Measurements from ENCODE around the gene BTBD2. TPM values are rescaled to one million over a fixed set of nuclear protein-coding genes. Genes with fewer than 3 reads are reported as not detected.
A peak's percentile ranks its signal among the peaks of the same experiment; 100 is the strongest.

BTBD2 gene
- total RNA-seq, 2 donors from 2014 or later: 19.9 to 23.0 TPM

DNA sequence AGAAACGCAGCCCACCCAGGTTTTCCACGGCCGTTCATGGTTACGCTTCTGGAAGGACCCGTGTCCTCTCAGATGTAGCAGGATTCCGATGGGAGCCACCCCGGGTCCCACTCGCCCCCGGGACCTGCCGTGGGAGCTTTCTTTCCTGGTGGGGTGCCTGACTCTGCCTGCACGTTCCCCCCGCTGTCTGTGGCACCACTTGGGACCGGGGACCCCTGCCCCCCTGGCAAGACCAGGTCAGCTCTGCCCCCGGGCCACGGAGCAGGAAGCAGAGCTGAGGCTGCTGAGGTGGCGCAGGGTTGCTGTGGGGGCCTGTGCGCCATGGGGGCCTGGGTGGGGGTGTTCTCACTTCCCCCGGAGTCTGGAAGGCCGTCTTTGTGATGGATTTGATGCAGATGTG is 62.5 kb downstream of the BTBD2 start:
- H3K27ac Mint-ChIP-seq: no peak overlapping the region
- no peak for ATAC-seq
- no peak overlapping the region for H3K4me3 Mint-ChIP-seq
- no peaks in the 10 kb centered on the region for H3K9me3 Mint-ChIP-seq
- H3K36me3 Mint-ChIP-seq: no peaks in the 10 kb centered on the region
- peaks cover 4 to 8% of the 10 kb centered on the region in 2 donors for H3K4me1 Mint-ChIP-seq (ENCODE audit: low read depth in 2 of 2)
- H3K27me3 Mint-ChIP-seq: no peaks in the 10 kb centered on the region
- DNase-seq (ENCODE audit: low spot score): peak; percentile 31

DNA sequence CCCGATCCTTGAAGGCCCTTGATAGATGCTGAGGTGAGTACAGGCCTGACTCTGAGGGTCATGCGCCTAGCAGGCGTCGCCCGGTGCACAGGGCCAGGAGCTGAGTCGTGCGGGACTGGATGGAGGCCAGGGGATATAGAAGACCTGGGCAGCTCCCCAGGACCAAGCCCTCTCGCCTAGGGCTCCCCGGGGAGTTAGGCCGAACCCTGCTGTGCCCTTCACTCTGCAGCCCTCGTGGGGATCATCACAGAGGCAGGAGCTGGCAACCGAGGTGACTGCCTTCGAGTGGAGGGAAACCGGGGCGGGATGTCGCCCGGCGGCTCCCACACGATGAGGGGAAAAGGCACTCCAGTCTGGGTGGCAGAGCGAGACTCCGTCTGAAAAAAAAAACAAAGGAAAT is 62.9 kb downstream of the BTBD2 start:
- Mint-ChIP-seq H3K36me3 (no peaks in the 10 kb centered on the region), H3K27ac (no peak overlapping the region), H3K4me1 (ENCODE audit: low read depth in 2 of 2) (peaks cover 4 to 8% of the 10 kb centered on the region in 2 donors), H3K9me3 (no peaks in the 10 kb centered on the region), H3K4me3 (no peak overlapping the region), H3K27me3 (no peaks in the 10 kb centered on the region)
- ATAC-seq: peak in 1 of 2 donors; percentile 47
- no peak for DNase-seq (ENCODE audit: low spot score)

DNA sequence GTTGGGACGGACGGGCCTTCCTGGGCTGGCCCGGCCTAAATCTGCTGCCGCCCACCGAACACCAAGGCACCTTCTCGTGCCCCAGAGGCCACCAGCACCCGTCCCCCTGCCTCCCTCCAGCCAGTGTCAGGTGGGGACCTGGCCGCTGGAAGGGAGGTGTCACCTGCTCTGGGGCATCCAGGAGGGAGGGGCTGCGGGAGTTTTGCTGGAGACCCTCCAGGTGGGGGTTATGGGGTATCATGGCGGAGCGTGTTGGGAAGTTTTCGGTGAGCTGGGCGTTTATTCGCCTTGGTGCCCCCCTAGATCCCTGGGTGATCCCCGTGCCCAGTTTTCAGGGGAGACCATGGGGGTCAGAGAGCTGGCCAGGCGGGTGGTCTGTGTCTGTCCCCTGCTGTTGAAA is 64.9 kb downstream of the BTBD2 start:
- Mint-ChIP-seq H3K27me3 (no peaks in the 10 kb centered on the region), H3K9me3 (no peaks in the 10 kb centered on the region), H3K4me1 (ENCODE audit: low read depth in 2 of 2) (peaks cover 4 to 12% of the 10 kb centered on the region in 2 donors), H3K27ac (no peak overlapping the region), H3K4me3 (no peak overlapping the region), H3K36me3 (no peaks in the 10 kb centered on the region)
- no peak for DNase-seq (ENCODE audit: low spot score)
- ATAC-seq: no peak

DNA sequence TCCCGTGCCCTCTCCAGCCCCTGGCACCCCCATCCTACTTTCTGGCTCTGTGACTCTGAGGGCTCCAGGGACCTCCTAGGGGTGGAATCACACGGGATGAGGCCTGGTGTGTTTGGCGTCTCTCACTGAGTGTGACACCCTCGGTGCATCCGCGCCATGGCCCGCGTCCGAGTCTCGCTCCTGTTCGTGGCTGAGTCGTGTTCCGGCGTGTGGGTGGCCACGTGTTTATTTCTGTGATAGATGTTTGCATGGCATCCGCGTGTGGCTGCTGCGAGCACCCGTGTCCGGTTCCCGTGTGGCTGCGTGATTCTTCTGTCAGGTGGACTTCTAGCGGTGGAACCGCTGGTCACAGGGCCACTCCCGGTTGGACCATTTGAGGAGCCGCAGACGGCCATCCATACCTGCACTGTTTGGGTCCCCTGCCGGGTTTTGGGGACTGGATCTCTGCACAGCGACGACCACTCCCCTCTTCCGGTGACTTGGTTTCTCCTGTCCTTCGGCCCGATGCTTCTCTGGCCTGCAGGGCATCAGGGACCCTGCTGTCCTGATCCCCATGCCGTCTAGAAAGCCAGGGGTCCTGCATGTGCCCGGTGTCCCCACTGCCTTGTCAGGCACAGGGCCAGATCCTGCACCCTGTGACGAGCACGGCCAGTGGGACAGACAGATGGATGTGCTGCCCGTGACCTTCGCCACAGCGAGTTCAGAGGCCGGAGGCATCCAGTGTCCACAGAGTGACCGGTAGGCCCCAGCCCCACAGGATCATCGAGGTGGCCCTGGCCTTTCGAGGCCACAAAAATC is 66.0 kb downstream of the BTBD2 start:
- no peaks in the 10 kb centered on the region for H3K36me3 Mint-ChIP-seq
- H3K27ac Mint-ChIP-seq: no peak overlapping the region
- no peak overlapping the region for H3K4me3 Mint-ChIP-seq
- no peaks in the 10 kb centered on the region for H3K9me3 Mint-ChIP-seq
- no peaks in the 10 kb centered on the region for H3K27me3 Mint-ChIP-seq
- DNase-seq (ENCODE audit: low spot score): peak; percentile 56
- H3K4me1 Mint-ChIP-seq (ENCODE audit: low read depth in 2 of 2): peaks cover 4 to 12% of the 10 kb centered on the region in 2 donors
- ATAC-seq: no peak

DNA sequence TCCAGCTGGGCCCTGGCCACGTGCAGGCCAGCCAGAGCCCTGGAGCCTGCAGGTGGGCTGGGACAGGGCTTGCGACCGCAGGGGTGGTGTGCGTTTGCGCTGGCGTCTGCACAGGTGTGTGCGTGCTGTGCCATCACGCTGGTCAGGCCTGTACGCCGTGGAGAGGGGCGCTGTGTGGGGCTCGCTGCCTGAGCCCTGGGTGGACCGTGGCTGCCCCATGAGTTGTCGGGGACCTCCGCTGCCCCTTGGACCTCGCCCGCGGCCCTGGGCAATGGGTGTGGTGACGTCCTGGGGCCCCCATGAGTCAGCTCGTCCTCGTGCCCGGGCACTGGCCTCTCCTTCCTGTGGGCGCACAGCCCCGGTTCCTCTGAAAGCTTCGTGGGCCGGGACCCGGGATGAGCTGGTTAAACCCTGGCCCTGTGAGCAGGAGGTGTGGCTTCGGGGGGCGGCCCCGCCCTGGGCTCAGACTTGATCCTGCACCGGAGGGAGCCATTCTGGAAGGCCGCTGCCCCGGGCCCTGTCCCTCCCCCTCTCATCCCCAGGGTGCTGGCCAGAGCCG is 67.8 kb downstream of the BTBD2 start:
- ATAC-seq (peak in 1 of 2 donors; percentile 21), DNase-seq (ENCODE audit: low spot score) (peak; percentile 59)
- Mint-ChIP-seq H3K9me3 (no peaks in the 10 kb centered on the region), H3K4me3 (no peak overlapping the region), H3K27me3 (no peaks in the 10 kb centered on the region), H3K36me3 (no peaks in the 10 kb centered on the region), H3K4me1 (ENCODE audit: low read depth in 2 of 2) (peaks cover 13 to 22% of the 10 kb centered on the region in 2 donors), H3K27ac (no peak overlapping the region)

DNA sequence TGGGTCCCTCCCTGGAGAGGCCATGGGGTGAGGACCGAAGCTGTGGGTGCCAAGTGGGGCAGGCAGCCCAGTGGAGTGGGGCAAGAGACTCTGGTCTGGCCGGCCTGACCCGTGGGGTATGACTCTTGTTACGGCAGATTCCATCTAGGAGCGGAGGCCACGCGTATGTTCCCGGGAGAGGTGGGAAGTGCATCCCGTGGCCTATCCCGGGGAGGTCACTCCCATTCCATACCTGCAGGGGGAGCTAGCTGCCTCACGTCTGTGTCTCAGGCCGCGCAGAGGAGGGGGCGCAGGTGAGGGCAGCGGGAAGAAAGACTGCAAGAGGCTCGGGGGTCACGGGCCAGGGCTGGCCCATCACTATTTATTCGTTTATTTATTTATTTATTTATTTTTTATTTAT is 69.6 kb downstream of the BTBD2 start:
- Mint-ChIP-seq H3K9me3 (no peaks in the 10 kb centered on the region), H3K36me3 (no peaks in the 10 kb centered on the region), H3K4me3 (no peak overlapping the region), H3K4me1 (ENCODE audit: low read depth in 2 of 2) (peaks cover 15 to 24% of the 10 kb centered on the region in 2 donors), H3K27me3 (no peaks in the 10 kb centered on the region), H3K27ac (peak overlapping the region in 1 of 2 donors; percentile 67)
- ATAC-seq (no peak), DNase-seq (ENCODE audit: low spot score) (peak; percentile 54)

DNA sequence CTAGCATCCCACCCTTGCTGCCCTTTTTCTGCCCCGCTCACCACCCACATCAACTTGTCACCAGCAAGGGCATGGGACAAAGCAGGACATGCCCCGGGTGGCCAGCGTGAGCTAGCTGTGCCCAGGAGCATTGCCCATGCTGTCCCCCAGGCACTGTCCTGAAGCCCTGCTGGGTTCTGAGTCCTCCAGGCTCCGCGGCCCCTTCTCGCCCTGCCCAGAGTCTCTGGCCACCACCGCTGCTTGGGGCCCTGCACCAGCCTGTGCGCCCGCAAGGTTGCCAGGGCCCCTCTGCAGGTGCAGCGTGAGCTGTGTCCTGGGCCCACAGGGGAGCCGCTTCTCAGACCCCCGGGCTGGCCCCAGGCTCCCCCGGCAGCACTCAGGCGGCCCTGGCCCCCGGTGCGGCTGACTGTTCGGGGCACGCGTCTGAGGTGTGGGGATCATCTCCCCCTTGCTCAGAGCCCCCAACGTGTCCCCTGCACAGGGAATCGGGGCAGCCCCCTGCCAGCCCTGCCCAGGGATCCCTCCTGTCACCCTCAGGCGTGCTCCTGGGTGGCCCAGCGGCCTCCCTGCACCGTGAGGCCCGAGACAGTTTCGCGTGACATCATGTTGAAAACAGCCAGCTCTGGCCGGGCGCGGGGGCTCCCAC is 70.5 kb downstream of the BTBD2 start:
- Mint-ChIP-seq H3K27me3 (no peaks in the 10 kb centered on the region), H3K36me3 (no peaks in the 10 kb centered on the region), H3K4me1 (ENCODE audit: low read depth in 2 of 2) (peaks cover 18 to 25% of the 10 kb centered on the region in 2 donors), H3K4me3 (no peak overlapping the region), H3K27ac (no peak overlapping the region), H3K9me3 (no peaks in the 10 kb centered on the region)
- peak; percentile 60 for DNase-seq (ENCODE audit: low spot score)
- ATAC-seq: no peak

DNA sequence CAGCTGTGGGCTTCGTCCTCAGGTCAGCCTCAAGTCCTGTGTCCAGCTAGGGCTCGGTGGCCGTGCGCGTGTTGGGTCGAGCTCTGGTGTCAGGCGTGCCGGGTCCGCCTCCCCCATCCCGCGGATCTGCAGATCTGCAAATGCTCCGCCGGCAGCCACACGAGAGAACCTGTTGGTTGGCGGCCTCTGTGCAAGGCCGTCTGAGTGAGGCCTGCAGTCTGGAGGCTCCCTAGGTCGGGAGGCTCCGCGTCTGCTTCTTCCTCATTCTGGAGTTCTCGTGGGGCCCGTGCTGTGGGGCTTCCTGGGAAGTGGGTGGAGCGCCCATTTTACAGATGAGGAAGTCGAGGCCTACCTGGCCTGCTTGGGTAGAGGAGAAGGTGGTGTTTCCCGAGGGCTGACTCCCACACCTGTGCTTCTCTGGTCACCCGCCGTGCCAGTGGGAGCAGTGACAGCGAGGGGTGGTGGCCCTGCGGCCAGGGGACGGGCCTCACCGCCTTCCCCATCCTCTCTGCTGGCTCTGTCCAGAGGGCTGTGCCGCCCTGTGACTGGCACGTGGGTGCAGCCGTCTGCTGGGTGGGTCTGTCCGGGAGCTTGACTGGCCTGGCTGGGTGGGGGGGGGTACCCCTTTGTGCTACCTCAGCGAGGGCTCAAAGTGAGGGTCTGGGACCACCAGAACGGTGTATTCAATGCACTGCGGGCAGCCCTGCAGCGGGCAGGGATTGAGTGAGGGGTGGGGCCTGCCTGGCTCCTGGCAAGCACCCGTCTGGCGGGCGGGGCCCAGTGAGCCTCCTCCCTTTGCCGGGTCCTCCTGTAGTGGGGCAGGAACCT is 71.2 kb downstream of the BTBD2 start:
- DNase-seq (ENCODE audit: low spot score): peak; percentile 58
- Mint-ChIP-seq H3K27ac (no peak overlapping the region), H3K9me3 (no peaks in the 10 kb centered on the region), H3K4me3 (no peak overlapping the region), H3K36me3 (no peaks in the 10 kb centered on the region), H3K4me1 (ENCODE audit: low read depth in 2 of 2) (peaks cover 23 to 30% of the 10 kb centered on the region in 2 donors), H3K27me3 (no peaks in the 10 kb centered on the region)
- ATAC-seq: no peak

DNA sequence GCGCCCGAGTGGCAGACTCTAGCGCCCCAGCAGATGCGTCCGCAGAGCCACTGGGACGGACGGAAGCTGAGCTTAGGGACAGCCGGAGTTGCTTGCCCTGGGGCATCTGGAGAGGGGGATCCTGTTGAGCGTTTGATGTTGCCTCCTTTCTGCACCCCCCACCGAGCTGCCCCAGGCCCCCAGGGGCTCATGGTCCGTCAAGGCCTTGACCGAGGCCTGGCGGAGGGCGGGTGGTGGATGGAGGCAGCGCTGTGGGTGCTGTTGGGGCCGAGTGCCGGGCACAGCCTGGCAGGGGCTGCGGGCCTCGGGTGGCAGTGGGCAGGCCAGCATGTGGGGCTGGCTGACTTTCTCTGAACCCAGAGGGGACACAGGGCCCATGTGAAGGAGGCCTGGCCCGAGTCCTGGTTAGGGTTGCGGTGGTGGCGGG is 71.8 kb downstream of the BTBD2 start:
- Mint-ChIP-seq H3K4me1 (ENCODE audit: low read depth in 2 of 2) (peaks cover 20 to 26% of the 10 kb centered on the region in 2 donors), H3K36me3 (no peaks in the 10 kb centered on the region), H3K27me3 (no peaks in the 10 kb centered on the region), H3K27ac (peak overlapping the region; percentile 81 to 90), H3K9me3 (no peaks in the 10 kb centered on the region), H3K4me3 (peak overlapping the region; percentile 95)
- DNase-seq (ENCODE audit: low spot score) (peak; percentile 60), ATAC-seq (no peak)

DNA sequence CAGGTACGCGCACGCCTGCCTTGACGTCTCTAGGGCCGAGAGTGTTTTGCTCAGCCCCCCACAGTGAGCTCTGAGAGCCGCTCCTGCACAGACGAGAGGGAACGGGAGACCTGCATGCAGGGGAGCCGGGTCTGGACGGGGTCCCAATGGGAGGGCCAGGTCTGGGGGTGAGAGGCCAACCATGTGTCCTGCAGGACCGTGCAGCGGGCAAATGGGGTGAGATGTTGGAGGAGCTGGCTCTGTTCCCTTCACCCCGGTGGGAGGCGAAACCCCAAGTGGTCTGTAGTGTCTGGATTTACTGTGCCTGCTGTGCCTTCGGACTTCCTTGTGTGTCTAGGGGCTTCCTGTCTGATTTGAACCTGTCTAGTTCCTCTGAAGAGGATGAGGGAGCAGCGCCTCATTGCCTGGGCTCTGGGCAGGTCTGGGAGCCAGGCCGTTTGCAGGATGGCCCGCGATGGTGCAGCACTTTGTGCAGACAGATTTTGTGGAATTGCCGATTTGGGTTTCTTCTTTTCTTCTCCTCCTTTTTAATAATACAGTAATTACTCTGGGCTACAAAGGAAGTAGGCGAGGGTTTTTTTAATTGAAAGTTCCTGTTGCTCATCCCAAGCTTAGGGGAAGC is 72.5 kb downstream of the BTBD2 start:
- DNase-seq (ENCODE audit: low spot score) (peak; percentile 58), ATAC-seq (no peak)

DNA sequence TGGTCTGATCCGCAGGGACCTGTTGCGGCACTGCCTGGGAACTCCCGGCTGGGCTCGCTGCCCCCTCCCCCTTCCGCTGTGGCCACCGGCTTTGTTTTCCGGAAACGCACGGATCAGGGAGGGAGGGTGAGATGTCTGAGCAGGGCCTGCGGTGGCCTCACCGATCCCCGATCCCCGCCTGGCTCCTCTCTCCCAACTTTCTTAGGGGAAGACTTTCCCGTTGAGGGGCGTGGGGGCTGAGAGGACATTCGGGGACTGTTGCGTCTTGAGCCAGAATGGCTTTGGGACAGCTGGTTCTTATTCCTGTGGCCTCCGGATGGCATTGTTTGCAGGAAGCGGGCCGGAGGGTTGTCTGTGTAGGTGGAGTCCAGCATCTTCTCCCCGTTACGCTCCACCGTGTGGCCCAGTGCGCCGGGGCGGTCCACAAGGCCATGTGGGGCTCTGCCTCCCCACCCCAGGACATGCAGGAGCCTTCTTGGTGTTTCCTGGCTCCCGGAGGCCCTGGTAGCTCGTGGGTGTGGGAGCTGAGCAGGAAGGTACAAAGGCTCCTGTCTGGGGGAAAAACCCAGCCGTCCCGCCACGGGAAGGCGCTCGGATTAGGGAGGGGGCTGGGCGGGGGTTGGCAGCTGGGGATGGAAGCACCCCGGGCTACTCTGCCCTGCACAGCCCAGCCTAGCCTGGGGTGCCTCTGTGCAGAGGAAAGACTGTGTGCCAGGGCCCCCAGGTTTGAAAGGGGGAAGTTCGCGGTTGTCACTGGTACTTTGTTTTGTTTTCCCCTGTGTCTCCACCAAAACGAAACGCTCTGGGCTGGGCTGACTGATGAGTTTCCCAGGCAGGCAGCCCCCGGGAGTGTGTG is 73.2 kb downstream of the BTBD2 start:
- peak overlapping the region; percentile 81 to 90 for H3K27ac Mint-ChIP-seq
- peak overlapping the region; percentile 95 for H3K4me3 Mint-ChIP-seq
- H3K4me1 Mint-ChIP-seq (ENCODE audit: low read depth in 2 of 2): peaks cover 20 to 23% of the 10 kb centered on the region in 2 donors
- DNase-seq (ENCODE audit: low spot score) (peak; percentile 91), ATAC-seq (peak; percentile 59 to 68)
- H3K27me3 Mint-ChIP-seq: no peaks in the 10 kb centered on the region
- no peaks in the 10 kb centered on the region for H3K36me3 Mint-ChIP-seq
- H3K9me3 Mint-ChIP-seq: no peaks in the 10 kb centered on the region

More for the DNA sequence above, 72.5 kb downstream of the BTBD2 start:
- Mint-ChIP-seq H3K27me3 (no peaks in the 10 kb centered on the region), H3K4me3 (peak overlapping the region; percentile 95), H3K4me1 (ENCODE audit: low read depth in 2 of 2) (peaks cover 20 to 23% of the 10 kb centered on the region in 2 donors), H3K36me3 (no peaks in the 10 kb centered on the region), H3K27ac (peak overlapping the region; percentile 81 to 90), H3K9me3 (no peaks in the 10 kb centered on the region)
